Endothelial cell of umbilical vein (primary cell): ENCODE data around the gene MOBP. TPM values are rescaled to one million over a fixed set of nuclear protein-coding genes. Genes with fewer than 3 reads are reported as not detected.

ENCODE experiments used
- BruUV-seq: library from RNA; stranded (reverse); fragments of 400-500 nt; replicated peaks from 2 replicates; lab custom pipeline; 2021; lab: Mats Ljungman, UMichigan
- CTCF ChIA-PET: fragments of 300-600, 350-600 bp; sonication (Branson Sonifier 250); formaldehyde crosslinking; loops from one replicate; lab custom pipeline; 2021; ENCODE audit warnings: antibody characterized with exemption, inconsistent platforms; lab: Charles Lee
- POLR2A ChIA-PET: fragments of 300-600, 350-600 bp; sonication (Branson Sonifier 250); formaldehyde crosslinking; loops from one replicate; lab custom pipeline; 2021; ENCODE audit warnings: antibody characterized with exemption, inconsistent platforms; lab: Charles Lee
- DNase-seq: peaks from one replicate; pipeline ENCODE4 v3.0.0-alpha.2; 2011; ENCODE audit warnings: low read depth, low spot score
- FAIRE-seq: peaks from 2 replicates; lab custom pipeline; 2011; peaks lifted over from hg19 to GRCh38; lab: Jason Lieb, UNC
- H2AFZ ChIP-seq: 2 replicates; pipeline ENCODE4 v1.6.0; 2012; ENCODE audit warnings: low read depth, low read length, control low read depth, inconsistent platforms
- H3K27ac ChIP-seq: 2 replicates; pipeline ENCODE4 v1.5.1; 2011; ENCODE audit warnings: low read depth, mild to moderate bottlenecking, control low read depth, low read length, moderate library complexity; ENCODE audit not compliant: insufficient read depth
- H3K27me3 ChIP-seq, 2 experiments: 2 replicates each; pipeline versions ENCODE4 v1.6.0 to v1.6.1; 2011; ENCODE audit warnings: low read length in 2 of 2, mixed read lengths in 1 of 2; ENCODE audit not compliant: control insufficient read depth in 2 of 2, insufficient read depth in 2 of 2
- H3K36me3 ChIP-seq, 2 experiments: 2 replicates in 1 of 2; 3 replicates in 1 of 2; pipeline ENCODE4 v1.5.1; 2011; ENCODE audit warnings: low read length in 2 of 2, mild to moderate bottlenecking in 1 of 2, moderate library complexity in 1 of 2; ENCODE audit not compliant: control insufficient read depth in 2 of 2, insufficient read depth in 2 of 2; ENCODE audit errors: extremely low read depth in 1 of 2
- H3K4me1 ChIP-seq: 3 replicates; pipeline ENCODE4 v1.5.1; 2011; ENCODE audit warnings: mild to moderate bottlenecking, low read length; ENCODE audit not compliant: control insufficient read depth, insufficient read depth; ENCODE audit errors: extremely low read depth
- H3K4me2 ChIP-seq: 2 replicates; pipeline ENCODE4 v1.6.1; 2011; ENCODE audit warnings: low read length, control low read depth, mixed read lengths; ENCODE audit not compliant: insufficient read depth
- H3K4me3 ChIP-seq, 3 experiments: fragments of 200-600 bp in 1 of 3; sonication (generic), shearing (Covaris generic) in 1 of 3; replicated peaks in 1 of 3; 2 replicates each; pipeline ENCODE4 v1.5.1; 2011 to 2016; ENCODE audit warnings: control low read depth in 3 of 3, low read length in 3 of 3, mild to moderate bottlenecking in 2 of 3, inconsistent platforms in 1 of 3, low read depth in 1 of 3, moderate library complexity in 1 of 3; ENCODE audit not compliant: insufficient read depth in 1 of 3
- H3K79me2 ChIP-seq: 2 replicates; pipeline ENCODE4 v1.6.0; 2012; ENCODE audit warnings: low read length, inconsistent platforms; ENCODE audit not compliant: control insufficient read depth, insufficient read depth
- H3K9ac ChIP-seq: replicated peaks from 2 replicates; pipeline ENCODE3; 2011; ENCODE audit warnings: low read length, control low read depth; ENCODE audit not compliant: insufficient read depth; ENCODE audit errors: extremely low read depth
- H3K9me1 ChIP-seq: replicated peaks from 3 replicates; pipeline ENCODE4 v1.6.0; 2011; ENCODE audit warnings: mild to moderate bottlenecking, low read length; ENCODE audit not compliant: control insufficient read depth, insufficient read depth; ENCODE audit errors: extremely low read depth
- H3K9me3 ChIP-seq: replicated peaks from 2 replicates; pipeline ENCODE4 v1.5.1; 2012; ENCODE audit warnings: low read length, inconsistent platforms; ENCODE audit not compliant: control insufficient read depth, insufficient read depth
- H4K20me1 ChIP-seq: replicated peaks from 2 replicates; pipeline ENCODE3; 2011; ENCODE audit warnings: mild to moderate bottlenecking, low read length; ENCODE audit not compliant: control insufficient read depth, insufficient read depth; ENCODE audit errors: extremely low read depth
- CTCF ChIP-seq, 2 donors: IDR thresholded peaks; 1 replicate in 1 of 2; 2 replicates in 1 of 2; pipeline ENCODE4 v1.5.1; 2011; ENCODE audit warnings: low read length in 2 of 2, mild to moderate bottlenecking in 2 of 2, moderate library complexity in 2 of 2, control low read depth in 1 of 2, inconsistent platforms in 1 of 2, low read depth in 1 of 2; ENCODE audit not compliant: insufficient read depth in 1 of 2; ENCODE audit errors: extremely low read depth in 1 of 2
- EZH2 ChIP-seq: IDR thresholded peaks from 2 replicates; pipeline ENCODE4 v1.6.1; 2012; ENCODE audit warnings: borderline replicate concordance, low read depth, mild to moderate bottlenecking, moderate library complexity, low read length, inconsistent platforms; ENCODE audit not compliant: severe bottlenecking
- FOS ChIP-seq: IDR thresholded peaks from 2 replicates; pipeline ENCODE4 v1.6.1; 2011; ENCODE audit warnings: mild to moderate bottlenecking, low read length, moderate library complexity, borderline replicate concordance; ENCODE audit not compliant: insufficient read depth
- MAX ChIP-seq: IDR thresholded peaks from 2 replicates; pipeline ENCODE4 v1.6.1; 2011; ENCODE audit not compliant: insufficient read depth, insufficient read length
- MYC ChIP-seq: IDR thresholded peaks from one replicate; pipeline ENCODE4 v1.6.1; 2011; ENCODE audit warnings: mild to moderate bottlenecking, low read depth, low read length
- POLR2AphosphoS5 ChIP-seq: IDR thresholded peaks from 2 replicates; pipeline ENCODE4 v1.6.1; 2012; ENCODE audit warnings: low read depth, mild to moderate bottlenecking, control low read depth, low read length, moderate library complexity; ENCODE audit not compliant: insufficient read depth
- dilution Hi-C: fragments of 300-500 bp; cut with MboI; formaldehyde crosslinking; loops from one replicate; pipeline ENCODE4 v1.15.0; 2019; ENCODE audit warnings: low sequenced_read_pairs; ENCODE audit not compliant: extremely low pct_ligation_motif_present
- intact Hi-C: fragments of 100-400 bp; cut with micrococcal nuclease; formaldehyde crosslinking; loops from one replicate; pipeline ENCODE4 v1.10.0; 2022
- polyA plus RNA-seq, 4 experiments: library from polyadenylated mRNA; depleted of rRNA in 3 of 4; stranded (reverse) in 3 of 4; unstranded in 1 of 4; fragments of >200 nt; gene quantifications; 2 replicates each; pipeline versions ENCODE4 v1.2.1 to v1.2.3, GENCODE V29; 2011 to 2012; ENCODE audit warnings: missing spikeins in 1 of 4
- total RNA-seq: library from RNA; stranded (reverse); gene quantifications from 2 replicates; pipeline ENCODE4 v1.2.3, GENCODE V29; 2021

MOBP gene
- total and polyA plus RNA-seq, 2 donors (not counting 3 experiments of a cell fraction or from before 2014, with no cell fraction given): 2.0 to 2.3 TPM

GRCh38 chr3:39454591-39455217, 12.8 kb upstream of the MOBP start:
- TF ChIP-seq POLR2AphosphoS5: no peak
- TF ChIP-seq CTCF (IDR thresholded peaks at IDR 0.05; ENCODE audit: extremely low read depth in 1 of 2, insufficient read depth in 1 of 2, low read depth in 1 of 2, low read length in 2 of 2): no peak
- TF ChIP-seq FOS: no peak
- TF ChIP-seq MAX: no peak
- no peak for TF ChIP-seq EZH2
- TF ChIP-seq MYC: no peak
- dilution Hi-C loops: no loop called here
- CTCF ChIA-PET: interaction anchor here (0.8 to 1.4 kb wide), 3 partner anchors 8 to 45 kb away, joined by 3 to 4 read pairs (median 3); no protein-coding TSS in a partner anchor

More at GRCh38 chr3:39454591-39455217, 12.8 kb upstream of the MOBP start:
- Histone ChIP-seq H3K4me3 (no peak overlapping the region), H3K4me2 (no peak overlapping the region), H4K20me1 (no peaks in the 10 kb centered on the region), H2AFZ (no peak overlapping the region), H3K9me1 (no peaks in the 10 kb centered on the region), H3K9ac (no peak overlapping the region), H3K4me1 (no peaks in the 10 kb centered on the region), H3K9me3 (no peaks in the 10 kb centered on the region), H3K36me3 (no peaks in the 10 kb centered on the region), H3K79me2 (no peaks in the 10 kb centered on the region), H3K27me3 (peaks cover 5 to 7% of the 10 kb centered on the region in 2 experiments), H3K27ac (no peak overlapping the region)
- BruUV-seq: no TSS peak
- DNase-seq (no peak), FAIRE-seq (no peak)
- intact Hi-C loops: no loop called here
- POLR2A ChIA-PET: no interaction called here
